GM18499 (cell line): Measurements from ENCODE around the gene CHRNB4.

Experiments
- ATAC-seq: cut with Tn5 transposase; IDR thresholded peaks from one replicate; pipeline ENCODE4 v1.9.1; 2021; ENCODE audit warnings: moderate number of reproducible peaks; ENCODE audit not compliant: insufficient read depth, unreplicated experiment

CHRNB4 gene

DNA sequence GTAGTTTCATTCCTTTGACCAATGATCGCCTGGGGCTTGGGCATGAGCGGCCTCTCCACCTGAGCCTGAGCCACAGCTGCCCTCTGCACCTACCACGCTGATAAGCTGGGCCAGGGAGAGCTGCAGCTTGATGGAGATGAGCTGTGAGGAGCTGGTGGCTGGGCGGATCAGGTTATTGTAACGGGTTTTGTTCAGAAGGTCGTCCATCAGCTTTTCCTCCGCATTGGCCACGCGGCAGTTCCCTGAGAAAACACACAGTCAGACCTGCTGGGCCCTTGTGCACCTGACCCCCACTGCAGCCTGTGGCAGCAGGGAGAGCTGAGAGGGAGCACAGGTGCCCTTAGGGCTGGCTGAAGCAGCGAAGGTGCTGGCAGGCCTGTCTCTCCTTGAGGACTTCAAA, 5.7 kb downstream of the CHRNB4 start:
- ATAC-seq = no peak

- ATAC-seq = no peak
Observed at GRCh38 chr15:78634210-78635145, 6.5 kb downstream of the CHRNB4 start.

DNA sequence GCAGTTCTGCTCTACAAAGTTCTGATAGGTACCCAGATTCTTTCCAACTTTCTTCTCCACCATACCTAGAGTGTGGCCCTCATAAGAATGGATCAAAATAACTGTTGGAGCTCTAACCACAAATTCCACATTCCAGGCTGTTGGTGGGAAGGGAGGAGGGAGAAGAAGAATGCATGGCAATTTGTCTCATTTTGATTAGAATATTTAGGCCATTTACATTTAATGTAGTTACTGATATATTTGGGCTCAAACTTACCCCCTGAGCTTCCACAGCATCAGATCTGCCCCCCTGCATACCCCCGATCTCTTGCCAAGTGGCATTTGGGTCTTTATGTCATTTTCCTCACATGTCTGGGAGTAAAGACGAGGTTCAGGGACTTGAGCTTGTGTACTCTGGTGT, 7.7 kb downstream of the CHRNB4 start:
- ATAC-seq = no peak

GRCh38 chr15:78630886-78631633, 9.9 kb downstream of the CHRNB4 start:
- no peak for ATAC-seq

DNA sequence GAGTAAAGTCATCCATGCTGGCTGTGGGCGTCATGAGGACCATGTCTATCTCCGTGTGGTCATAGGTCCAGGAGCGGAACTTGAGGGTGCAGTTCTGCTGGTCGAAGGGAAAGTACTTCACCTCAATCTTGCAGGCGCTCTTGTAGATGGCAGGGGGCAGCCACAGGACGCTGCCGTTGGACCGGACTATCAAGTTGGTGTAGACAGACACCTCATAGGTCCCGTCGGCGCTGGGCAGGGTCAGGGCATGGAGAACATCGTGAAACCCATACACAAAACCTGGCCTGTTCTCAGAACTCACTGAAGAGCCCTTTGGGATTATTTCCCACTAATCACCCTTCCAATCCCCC, 11.3 kb downstream of the CHRNB4 start:
- ATAC-seq = no peak

GRCh38 chr15:78629031-78629715, 11.8 kb downstream of the CHRNB4 start:
- no peak for ATAC-seq

- no peak for ATAC-seq
Observed at GRCh38 chr15:78628227-78628626, 12.8 kb downstream of the CHRNB4 start.

GRCh38 chr15:78627348-78627747, 13.7 kb downstream of the CHRNB4 start:
- no peak for ATAC-seq

DNA sequence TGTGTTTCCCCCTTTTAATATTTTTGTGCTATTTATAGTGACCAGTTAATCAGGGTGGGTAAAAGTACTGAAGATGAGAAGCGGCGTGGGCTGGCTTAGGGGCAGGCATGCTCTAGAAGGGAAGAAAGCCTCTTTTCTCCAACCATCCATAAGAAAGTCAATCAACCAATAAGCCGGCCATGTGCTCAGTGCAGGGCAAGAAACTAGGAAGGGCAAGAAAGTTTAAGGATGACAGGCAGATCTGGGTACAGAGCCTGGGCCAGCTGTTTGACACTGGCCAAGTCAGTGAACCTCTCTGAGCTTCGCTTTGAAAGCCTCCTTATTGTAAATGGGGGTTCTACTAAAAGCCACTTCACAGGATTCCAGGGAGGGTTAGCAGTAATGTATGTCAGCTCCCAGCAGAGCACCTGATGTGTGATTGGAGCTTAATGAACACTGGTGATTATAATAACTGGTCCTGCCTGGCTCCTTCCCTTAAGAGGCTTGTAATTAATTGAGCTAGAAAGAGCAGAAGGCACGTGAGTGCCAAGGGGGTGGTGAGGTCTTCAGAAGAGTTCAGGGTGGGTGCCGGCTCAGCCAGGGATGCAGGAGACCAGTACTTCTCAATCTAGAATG, 14.5 kb downstream of the CHRNB4 start:
- ATAC-seq = no peak

DNA sequence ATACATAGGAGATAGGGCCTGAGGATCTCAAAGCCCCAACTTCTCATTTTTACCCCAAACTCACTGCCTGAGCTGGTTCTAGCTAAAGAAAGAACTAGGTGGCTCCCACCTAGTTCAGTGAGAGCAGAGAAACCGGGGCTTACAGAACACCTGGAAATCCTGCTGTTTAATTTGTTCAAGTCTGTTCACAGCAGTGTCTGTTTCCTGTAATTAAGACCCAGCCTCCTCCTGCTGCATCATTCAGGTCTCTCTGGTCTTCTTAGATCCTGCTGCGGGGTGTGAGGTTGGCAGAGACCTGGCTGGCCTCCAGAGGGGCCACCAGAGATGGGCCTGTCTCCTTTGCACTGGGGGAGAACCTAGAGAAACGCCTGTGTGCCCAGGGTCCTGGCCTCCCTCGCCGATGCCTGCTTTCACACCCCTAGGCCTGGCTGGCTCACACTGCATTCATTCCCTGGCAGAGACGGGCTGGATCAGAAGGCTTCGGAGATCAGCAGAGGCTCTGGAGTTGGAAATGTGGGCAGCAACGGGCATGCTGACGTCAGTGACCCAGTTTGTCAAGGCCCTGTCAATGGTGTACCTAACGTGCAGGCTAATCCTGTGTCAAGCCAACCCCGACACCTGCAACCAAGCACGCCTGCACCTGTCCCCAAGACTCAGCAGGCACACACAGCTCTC, 15.3 kb downstream of the CHRNB4 start:
- ATAC-seq = no peak

GRCh38 chr15:78624651-78625590, 16.1 kb downstream of the CHRNB4 start:
- ATAC-seq = no peak

GRCh38 chr15:78623786-78624497, 17.1 kb downstream of the CHRNB4 start:
- ATAC-seq = no peak

DNA sequence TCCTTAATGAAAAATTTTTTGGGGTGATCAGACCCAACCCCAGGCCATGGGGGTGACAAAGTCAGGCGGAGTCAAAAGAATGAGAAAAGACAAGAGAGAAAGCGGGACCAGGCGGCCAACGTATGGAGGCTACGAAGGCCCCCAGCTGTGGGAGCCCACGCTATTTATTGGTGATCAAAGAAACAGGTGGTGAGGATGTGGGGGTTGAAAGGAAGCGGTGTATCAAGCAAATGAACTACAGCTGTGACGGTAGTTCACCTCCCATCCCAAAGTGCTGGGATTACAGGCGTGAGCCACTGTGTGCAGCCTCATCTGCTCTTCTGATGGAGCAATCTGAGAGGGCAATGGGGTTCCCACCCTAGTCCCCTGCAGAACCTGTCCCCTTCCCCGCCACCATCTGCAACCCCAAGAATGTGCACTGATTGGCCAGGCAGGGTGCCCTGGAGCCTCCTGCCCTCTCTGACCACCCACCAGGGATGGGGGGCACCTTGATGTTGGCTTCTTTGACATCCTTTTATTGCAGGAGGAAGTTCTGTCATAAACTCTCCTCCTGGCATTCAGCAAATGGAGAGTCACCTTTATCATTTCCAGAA, 19.1 kb downstream of the CHRNB4 start:
- no peak for ATAC-seq

DNA sequence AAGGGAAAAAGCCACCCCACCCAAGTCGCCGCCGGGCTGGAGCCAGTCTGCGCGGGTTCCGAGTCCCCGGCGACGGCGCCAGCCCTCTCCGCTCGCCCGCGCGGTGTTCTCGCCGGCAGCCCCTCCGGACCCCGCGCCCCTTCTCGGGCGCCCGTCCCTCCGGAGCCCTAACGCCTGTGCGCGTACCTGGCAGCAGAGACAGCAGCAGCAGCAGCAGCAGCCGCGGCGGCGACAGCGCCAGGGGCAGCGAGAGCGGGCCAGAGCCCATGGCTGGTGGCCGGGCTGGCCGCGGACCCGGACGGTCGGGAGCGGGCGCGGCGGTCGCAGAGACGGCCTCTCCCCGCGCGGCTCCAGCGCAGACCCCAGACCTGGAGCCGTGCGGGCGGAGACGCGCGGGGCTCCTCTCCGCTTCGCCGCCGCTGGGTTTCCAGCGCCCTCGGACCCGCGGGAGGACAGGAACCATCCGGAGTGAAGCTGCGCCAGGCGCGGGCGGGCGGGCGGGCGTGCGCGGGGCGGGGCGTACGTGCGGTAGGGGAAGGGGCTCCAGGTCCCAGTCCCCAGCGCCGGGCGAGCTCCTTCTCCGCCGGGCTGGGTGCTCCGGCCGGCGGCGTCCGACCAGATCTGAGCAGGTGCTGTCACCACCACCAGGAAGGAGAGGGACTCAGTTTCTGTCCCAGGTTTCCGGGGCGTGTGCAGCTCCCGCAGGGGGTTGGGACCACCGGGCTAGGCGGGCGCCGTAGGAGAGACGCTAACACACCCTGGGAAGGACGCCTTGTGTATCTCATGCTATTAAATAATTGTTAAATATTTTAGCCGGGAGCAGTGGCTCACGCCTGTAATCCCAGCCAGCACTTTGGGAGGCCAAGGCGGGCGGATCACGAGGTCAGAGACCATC, 20.2 kb downstream of the CHRNB4 start, which contains the start of gene CHRNA3:
CHRNA3 (minus strand) TSS at position 470 of the 895 bp plus-strand sequence; CDS start at position 268, 202 bp downstream.
- no peak for ATAC-seq

GRCh38 chr15:78620021-78620526, 20.9 kb downstream of the CHRNB4 start:
- no peak for ATAC-seq
